ENCODE data around the gene ALDH1B1. TPM values are rescaled to one million over a fixed set of nuclear protein-coding genes. Genes with fewer than 3 reads are reported as not detected.

ALDH1B1 gene
- total and polyA plus RNA-seq, 10 of the 15 experiments (the other 5 are each of a cell fraction or from before 2014, with no cell fraction given) = 8.6 to 38.5 (median 30.9) TPM

- no peak overlapping the region for H3K4me2 ChIP-seq (ENCODE audit: control insufficient read depth, insufficient read depth)
- H3K9me3 ChIP-seq (replicated peaks; ENCODE audit: control insufficient read depth, insufficient read depth, low read length) = no peaks in the 10 kb centered on the region
- ChIA-PET SMC1A (ENCODE audit: uncharacterized antibody, unreplicated experiment) (interaction anchor here (1.4 to 1.9 kb wide), 2 partner anchors 31 to 36 kb away, joined by 3 to 9 read pairs; no protein-coding TSS in a partner anchor), RAD21 (ENCODE audit: unreplicated experiment) (interaction anchor here (0.6 to 3.2 kb wide), 5 partner anchors 15 to 488 kb away, joined by 3 to 17 read pairs (median 4); no protein-coding TSS in a partner anchor), CTCF (interaction anchor here (0.8 to 3.0 kb wide), 7 partner anchors 27 to 499 kb away, joined by 3 to 13 read pairs (median 9); no protein-coding TSS in a partner anchor), POLR2A (no interaction called here)
- in situ Hi-C loops (cut with MboI) = no loop called here
- peaks cover 1 to 2% of the 10 kb centered on the region in 2 experiments; a peak in 2 of 4 replicates for H3K36me3 ChIP-seq (ENCODE audit: control insufficient read depth in 2 of 2, insufficient read depth in 2 of 2, low read length in 1 of 2)
- no peak for TF ChIP-seq ZBTB11 (CRISPR knock-in tag; IDR thresholded peaks at IDR 0.05)
- no peak for TF ChIP-seq CBFB (IDR thresholded peaks at IDR 0.05; ENCODE audit: low read depth)
- no peak for TF ChIP-seq MAX (IDR thresholded peaks at IDR 0.05; ENCODE audit: low read depth, low read length)
- TF ChIP-seq BHLHE40 (IDR thresholded peaks at IDR 0.05; ENCODE audit: borderline replicate concordance in 1 of 2, low read depth in 2 of 2, low read length in 1 of 2) = no peak
- TF ChIP-seq SKIL (IDR thresholded peaks at IDR 0.05; ENCODE audit: low read depth, poor library complexity, severe bottlenecking) = no peak
- TF ChIP-seq JUND (IDR thresholded peaks at IDR 0.05; ENCODE audit: low read depth, low read length) = no peak
- no peak for TF ChIP-seq HDGF (IDR thresholded peaks at IDR 0.05)
- no peak for TF ChIP-seq IRF4 (IDR thresholded peaks at IDR 0.05; ENCODE audit: low read depth, low read length)
- no peak for TF ChIP-seq ZNF622 (IDR thresholded peaks at IDR 0.05)
- no peak for TF ChIP-seq CBX5 (IDR thresholded peaks at IDR 0.05; ENCODE audit: low read depth)
- no peak for TF ChIP-seq ZSCAN29 (IDR thresholded peaks at IDR 0.05)
- no peak for TF ChIP-seq RUNX3 (IDR thresholded peaks at IDR 0.05; ENCODE audit: low read length)
- TF ChIP-seq JUNB (IDR thresholded peaks at IDR 0.05) = no peak
- no peak overlapping the region for H3K4me3 ChIP-seq
- no peaks in the 10 kb centered on the region; a peak in 2 of 4 replicates for H3K27me3 ChIP-seq (replicated peaks in 1 of 2; ENCODE audit: control insufficient read depth in 2 of 2, insufficient read depth in 2 of 2, low read length in 1 of 2)
- H4K20me1 ChIP-seq (ENCODE audit: control insufficient read depth, insufficient read depth) = no peaks in the 10 kb centered on the region
- no peak overlapping the region for H2AFZ ChIP-seq (ENCODE audit: control insufficient read depth, low read depth, low read length)
- H3K27ac ChIP-seq (ENCODE audit: control insufficient read depth, insufficient read depth) = no peak overlapping the region
- FAIRE-seq = no peak
- no peaks in the 10 kb centered on the region for H3K79me2 ChIP-seq (ENCODE audit: control insufficient read depth, insufficient read depth, low read length)
- intact Hi-C loops (cut with micrococcal nuclease; ENCODE audit: unreplicated experiment) = loop anchor here (2.0 kb wide), 2 partner anchors 313 to 489 kb away; no protein-coding TSS in a partner anchor
- DNase-seq (ENCODE audit: low read depth, low spot score) = no peak
- ATAC-seq = no peak
- BruUV-seq (replicated peaks) = no TSS peak
- no peaks in the 10 kb centered on the region for H3K4me1 ChIP-seq (ENCODE audit: control insufficient read depth, insufficient read depth, low read length)
- no peak overlapping the region for H3K9ac ChIP-seq (ENCODE audit: control insufficient read depth, insufficient read depth, low read length)
- 26% methylated on average over 6 of the region's 6 CpGs for whole genome bisulfite sequencing (ENCODE audit: insufficient coverage, insufficient replicate concordance, low lambda C conversion rate, missing lambda C conversion rate)
Measured at GRCh38 chr9:38401994-38402393, 9.5 kb downstream of the ALDH1B1 start.
